H1 (cell line): Measurements from ENCODE around the gene ALOX15B. TPM values are rescaled to one million over a fixed set of nuclear protein-coding genes. Genes with fewer than 3 reads are reported as not detected.

Experiments used
- CTCF ChIA-PET: fragments of 300-600 bp; sonication (Branson Sonifier 250); formaldehyde crosslinking; loops from one replicate; lab custom pipeline; 2021; ENCODE audit not compliant: partially characterized antibody; lab: Charles Lee
- POLR2A ChIA-PET: fragments of 300-600 bp; sonication (Branson Sonifier 250); formaldehyde crosslinking; loops from one replicate; lab custom pipeline; 2021; ENCODE audit warnings: inconsistent platforms; ENCODE audit not compliant: partially characterized antibody; lab: Charles Lee
- DNase-seq, 2 experiments: peaks; one replicate each; pipeline versions ENCODE4 v3.0.0 to v3.0.0-alpha.2; 2010 to 2022; ENCODE audit warnings: low spot score in 2 of 2, low read depth in 1 of 2, mixed read lengths in 1 of 2
- FAIRE-seq: peaks from 2 replicates; lab custom pipeline; 2011; peaks lifted over from hg19 to GRCh38; lab: Jason Lieb, UNC
- H2AFZ ChIP-seq: 2 replicates; pipeline ENCODE4 v1.8.1; 2012; ENCODE audit warnings: low read length, inconsistent platforms
- H2AK5ac ChIP-seq: 2 replicates; pipeline ENCODE4 v1.6.1; 2013; ENCODE audit warnings: low read depth, low read length
- H2BK120ac ChIP-seq: replicated peaks from 2 replicates; pipeline ENCODE3; 2013; ENCODE audit warnings: low read depth, low read length, inconsistent platforms
- H2BK12ac ChIP-seq: 2 replicates; pipeline ENCODE4 v1.6.1; 2013; ENCODE audit warnings: low read depth, low read length
- H2BK15ac ChIP-seq: 2 replicates; pipeline ENCODE4 v1.6.1; 2013; ENCODE audit warnings: low read length
- H2BK20ac ChIP-seq: 2 replicates; pipeline ENCODE4 v1.6.1; 2013; ENCODE audit warnings: low read length
- H2BK5ac ChIP-seq: 2 replicates; pipeline ENCODE4 v1.6.1; 2013; ENCODE audit warnings: low read depth, low read length
- H3K14ac ChIP-seq: 2 replicates; pipeline ENCODE4 v1.6.1; 2013; ENCODE audit warnings: inconsistent platforms; ENCODE audit not compliant: insufficient read length
- H3K18ac ChIP-seq: 2 replicates; pipeline ENCODE4 v1.6.1; 2013; ENCODE audit warnings: low read length; ENCODE audit errors: extremely low read depth
- H3K23ac ChIP-seq: 2 replicates; pipeline ENCODE4 v1.6.1; 2013; ENCODE audit warnings: inconsistent platforms; ENCODE audit not compliant: insufficient read length
- H3K23me2 ChIP-seq: 2 replicates; pipeline ENCODE4 v1.6.1; 2013; ENCODE audit warnings: low read depth, low read length
- H3K27ac ChIP-seq: 2 replicates; pipeline ENCODE4 v1.6.1; 2011; ENCODE audit warnings: low read depth, low read length, inconsistent platforms
- H3K27me3 ChIP-seq, 4 experiments: replicated peaks in 1 of 4; 1 replicate in 1 of 4; 2 replicates in 3 of 4; pipeline versions ENCODE4 v1.6.1 to v1.8.1; 2011 to 2013; ENCODE audit warnings: low read length in 3 of 4, mild to moderate bottlenecking in 3 of 4, inconsistent platforms in 2 of 4, mixed read lengths in 2 of 4, moderate library complexity in 1 of 4; ENCODE audit not compliant: control insufficient read depth in 3 of 4, insufficient read depth in 3 of 4; ENCODE audit errors: extremely low read depth in 1 of 4
- H3K36me3 ChIP-seq, 4 experiments: 2 replicates each; pipeline versions ENCODE4 v1.6.1 to v1.8.1; 2011 to 2013; ENCODE audit warnings: mild to moderate bottlenecking in 4 of 4, low read length in 3 of 4, moderate library complexity in 2 of 4, control low read depth in 1 of 4, inconsistent platforms in 1 of 4; ENCODE audit not compliant: insufficient read depth in 4 of 4, control insufficient read depth in 2 of 4
- H3K4ac ChIP-seq: replicated peaks from 2 replicates; pipeline ENCODE3; 2013; ENCODE audit warnings: low read length, low read depth, mixed read lengths, inconsistent platforms; ENCODE audit not compliant: insufficient read length
- H3K4me1 ChIP-seq, 4 experiments: replicated peaks in 1 of 4; 1 replicate in 1 of 4; 2 replicates in 3 of 4; pipeline versions ENCODE4 v1.6.1 to v1.8.1; 2011 to 2013; ENCODE audit warnings: low read length in 3 of 4, inconsistent platforms in 2 of 4, mixed read lengths in 1 of 4; ENCODE audit not compliant: insufficient read depth in 4 of 4, control insufficient read depth in 3 of 4
- H3K4me2 ChIP-seq, 2 experiments: 2 replicates each; pipeline versions ENCODE4 v1.6.1 to v1.8.1; 2011 to 2013; ENCODE audit warnings: low read depth in 2 of 2, low read length in 2 of 2, control low read depth in 1 of 2, inconsistent platforms in 1 of 2, mild to moderate bottlenecking in 1 of 2; ENCODE audit not compliant: insufficient read depth in 1 of 2
- H3K4me3 ChIP-seq, 4 experiments: fragments of 200-600, 300-600 bp in 1 of 4; sonication (generic), shearing (Covaris generic), sonication (Bioruptor Twin) in 1 of 4; 2 replicates each; pipeline versions ENCODE4 v1.5.1 to v1.8.1; 2011 to 2016; ENCODE audit warnings: low read length in 4 of 4, low read depth in 3 of 4, control low read depth in 2 of 4, inconsistent platforms in 2 of 4, mild to moderate bottlenecking in 2 of 4, mixed read lengths in 1 of 4, moderate library complexity in 1 of 4; ENCODE audit not compliant: insufficient read depth in 2 of 4; ENCODE audit errors: extremely low read depth in 1 of 4
- H3K56ac ChIP-seq: replicated peaks from 2 replicates; pipeline ENCODE3; 2013; ENCODE audit warnings: low read depth, mild to moderate bottlenecking, mixed read lengths, low read length, inconsistent platforms; ENCODE audit not compliant: insufficient read length
- H3K79me1 ChIP-seq: 2 replicates; pipeline ENCODE4 v1.6.1; 2013; ENCODE audit warnings: low read depth, low read length, control low read depth
- H3K79me2 ChIP-seq, 2 experiments: 2 replicates each; pipeline versions ENCODE4 v1.6.1 to v1.8.1; 2012 to 2013; ENCODE audit warnings: low read length in 2 of 2, mild to moderate bottlenecking in 2 of 2, inconsistent platforms in 1 of 2; ENCODE audit not compliant: insufficient read depth in 2 of 2, control insufficient read depth in 1 of 2
- H3K9ac ChIP-seq, 4 experiments: replicated peaks in 1 of 4; 1 replicate in 1 of 4; 2 replicates in 3 of 4; pipeline versions ENCODE4 v1.6.1 to v1.8.1; 2011 to 2013; ENCODE audit warnings: low read depth in 3 of 4, low read length in 3 of 4, control low read depth in 2 of 4, mild to moderate bottlenecking in 2 of 4, moderate library complexity in 2 of 4, inconsistent platforms in 1 of 4; ENCODE audit errors: extremely low read depth in 1 of 4
- H3K9me3 ChIP-seq, 2 experiments: 2 replicates each; pipeline versions ENCODE4 v1.6.1 to v1.8.1; 2012 to 2013; ENCODE audit warnings: mild to moderate bottlenecking in 2 of 2, moderate library complexity in 2 of 2, control low read depth in 1 of 2, inconsistent platforms in 1 of 2, low read depth in 1 of 2, low read length in 1 of 2, mixed read lengths in 1 of 2; ENCODE audit not compliant: insufficient read depth in 2 of 2
- H4K20me1 ChIP-seq, 2 experiments: replicated peaks in 1 of 2; 2 replicates each; pipeline versions ENCODE3 to v1.8.1; 2011 to 2013; ENCODE audit warnings: inconsistent platforms in 2 of 2, low read length in 2 of 2, mild to moderate bottlenecking in 1 of 2; ENCODE audit not compliant: insufficient read depth in 2 of 2, control insufficient read depth in 1 of 2
- H4K5ac ChIP-seq: 2 replicates; pipeline ENCODE4 v1.6.1; 2013; ENCODE audit warnings: low read length, low read depth, mixed read lengths, inconsistent platforms; ENCODE audit not compliant: insufficient read length
- H4K8ac ChIP-seq: 2 replicates; pipeline ENCODE4 v1.8.0; 2013; ENCODE audit warnings: mild to moderate bottlenecking, moderate library complexity, low read length, inconsistent platforms; ENCODE audit not compliant: insufficient read depth; ENCODE audit errors: extremely low read depth
- H4K91ac ChIP-seq: replicated peaks from 2 replicates; pipeline ENCODE3; 2013; ENCODE audit warnings: low read length, mixed read lengths, inconsistent platforms; ENCODE audit not compliant: insufficient read length
- BCL11A ChIP-seq, 2 experiments: IDR thresholded peaks; one replicate each; pipeline ENCODE4 v1.6.1; 2011; ENCODE audit warnings: low read depth in 2 of 2, low read length in 2 of 2, mild to moderate bottlenecking in 2 of 2
- CBX8 ChIP-seq: fragments of 300-800, 300-1000 bp; sonication (generic); IDR thresholded peaks from 2 replicates; pipeline ENCODE4 v1.7.1; 2016; ENCODE audit warnings: low read depth, low read length, borderline replicate concordance
- CREB1 ChIP-seq: IDR thresholded peaks from 2 replicates; pipeline ENCODE4 v1.6.1; 2012; ENCODE audit warnings: inconsistent platforms
- EGR1 ChIP-seq: IDR thresholded peaks from 2 replicates; pipeline ENCODE4 v1.6.1; 2011; ENCODE audit warnings: low read depth, low read length, borderline replicate concordance
- FOSL1 ChIP-seq: IDR thresholded peaks from 2 replicates; pipeline ENCODE4 v1.6.1; 2011; ENCODE audit warnings: mild to moderate bottlenecking, low read depth, low read length, moderate library complexity; ENCODE audit not compliant: insufficient read depth
- GTF2F1 ChIP-seq: IDR thresholded peaks from 2 replicates; pipeline ENCODE4 v1.6.1; 2012; ENCODE audit warnings: low read depth, low read length, improper control_type of control experiment, borderline replicate concordance
- HDAC6 ChIP-seq: IDR thresholded peaks from one replicate; pipeline ENCODE4 v1.7.1; 2012; ENCODE audit warnings: low read depth, mild to moderate bottlenecking, inconsistent platforms, low read length, moderate library complexity
- JUND ChIP-seq: IDR thresholded peaks from 2 replicates; pipeline ENCODE4 v1.6.1; 2011; ENCODE audit warnings: mild to moderate bottlenecking, improper control_type of control experiment, low read length
- NANOG ChIP-seq: IDR thresholded peaks from 2 replicates; pipeline ENCODE4 v1.6.1; 2011; ENCODE audit warnings: low read length, low read depth, mild to moderate bottlenecking, inconsistent platforms; ENCODE audit not compliant: insufficient read depth, poor library complexity, severe bottlenecking
- POLR2A ChIP-seq, 2 experiments: IDR thresholded peaks; 1 replicate in 1 of 2; 2 replicates in 1 of 2; pipeline ENCODE4 v1.6.1; 2011; ENCODE audit warnings: low read depth in 2 of 2, low read length in 2 of 2, mild to moderate bottlenecking in 2 of 2; ENCODE audit errors: control extremely low read depth in 1 of 2
- POU5F1 ChIP-seq: IDR thresholded peaks from 2 replicates; pipeline ENCODE4 v1.6.1; 2011; ENCODE audit warnings: low read depth, mild to moderate bottlenecking, low read length, moderate library complexity
- RFX5 ChIP-seq: IDR thresholded peaks from 2 replicates; pipeline ENCODE4 v1.6.1; 2011; ENCODE audit warnings: low read depth, low read length, improper control_type of control experiment, borderline replicate concordance
- SIX5 ChIP-seq: IDR thresholded peaks from 2 replicates; pipeline ENCODE4 v1.6.1; 2011; ENCODE audit warnings: mild to moderate bottlenecking, low read depth, low read length
- TBP ChIP-seq: IDR thresholded peaks from 2 replicates; pipeline ENCODE4 v1.6.1; 2011; ENCODE audit warnings: low read depth, low read length, improper control_type of control experiment
- WGBS, 2 experiments: shearing (Covaris generic) in 1 of 2; methylation state at CpG; one replicate each; pipeline versions ENCODE4 v1.1.6 to v1.1.7; 2013 to 2015; ENCODE audit warnings: low lambda C conversion rate in 2 of 2, mixed read lengths in 2 of 2, inconsistent platforms in 1 of 2, low coverage in 1 of 2, missing lambda C conversion rate in 1 of 2; ENCODE audit not compliant: insufficient replicate concordance in 2 of 2, insufficient coverage in 1 of 2, insufficient read length in 1 of 2; ENCODE audit errors: extremely low coverage in 1 of 2, missing lambda C conversion rate in 1 of 2; 5-methylcytosine and 5-hydroxymethylcytosine counted together
- polyA plus RNA-seq, 7 experiments: library from polyadenylated mRNA; depleted of rRNA in 3 of 7; stranded (reverse) in 5 of 7; unstranded in 2 of 7; fragments of >200 nt in 5 of 7; fragments of 200-250 nt in 2 of 7; gene quantifications; 1 replicate in 5 of 7; 2 replicates in 1 of 7; 4 replicates in 1 of 7; pipeline versions ENCODE4 v1.2.1 to v1.2.3, GENCODE V29; 2011 to 2013; ENCODE audit warnings: missing spikeins in 2 of 7, mixed read lengths in 2 of 7
- total RNA-seq: library from RNA; stranded (reverse); fragmentation: NEBNext Ultra II Directional; extraction: Animal tissue kit (Norgen Biotek cat#: 25700); gene quantifications from 2 replicates; pipeline ENCODE4 v1.2.1, GENCODE V29; 2021

ALOX15B gene
- total and polyA plus RNA-seq, 2 of the 8 experiments (the other 6 are each of a cell fraction or from before 2014, with no cell fraction given), result 0.63 to 0.91 TPM

DNA sequence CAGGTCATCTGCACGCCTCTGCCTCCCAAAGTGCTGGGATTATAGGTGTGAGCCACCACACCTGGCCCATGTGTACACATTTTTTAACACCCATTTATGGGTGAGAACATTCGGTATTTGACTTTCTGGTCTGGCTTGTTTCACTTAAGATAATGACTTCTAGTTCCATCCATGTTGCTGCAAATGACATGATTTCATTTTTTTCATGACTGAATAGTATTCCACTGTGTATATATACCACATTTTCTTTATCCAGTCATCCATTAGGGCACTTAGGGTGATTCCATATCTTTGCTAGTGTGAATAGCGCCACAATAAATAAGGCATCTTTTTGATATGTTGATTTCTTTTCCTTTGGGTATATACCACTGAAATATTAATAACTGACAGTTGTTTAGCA is 43.0 kb downstream of the ALOX15B start:
- no peaks in the 10 kb centered on the region for H3K79me2 ChIP-seq
- H4K20me1 ChIP-seq, result no peaks in the 10 kb centered on the region
- H3K14ac ChIP-seq, result no peak overlapping the region
- no peak overlapping the region for H3K18ac ChIP-seq
- H2AFZ ChIP-seq, result no peak overlapping the region
- no peak overlapping the region for H2BK15ac ChIP-seq
- H2BK12ac ChIP-seq, result no peak overlapping the region
- ChIA-PET POLR2A (no interaction called here), CTCF (interaction anchor here (1.4 to 17.3 kb wide), 4 partner anchors 7 to 40 kb away, joined by 3 to 501 read pairs (median 292); partner anchors contain the start of genes ALOX12B and ALOXE3)
- H3K27ac ChIP-seq, result no peak overlapping the region
- H3K4me1 ChIP-seq, result peaks cover 0 to 5% (median 2%) of the 10 kb centered on the region in 4 experiments; a peak in 4 of 7 replicates
- H2BK5ac ChIP-seq, result no peak overlapping the region
- peaks cover 0 to 23% (median 16%) of the 10 kb centered on the region in 4 experiments; a peak in 6 of 7 replicates for H3K27me3 ChIP-seq
- H3K4ac ChIP-seq, result no peak overlapping the region
- no peak overlapping the region for H3K56ac ChIP-seq
- H4K8ac ChIP-seq, result no peak overlapping the region
- TF ChIP-seq TBP (no peak), EGR1 (no peak), CBX8 (no peak), FOSL1 (no peak), CREB1 (no peak), BCL11A (IDR thresholded peaks at IDR 0.05; ENCODE audit: low read depth in 2 of 2, low read length in 2 of 2) (no peak), POLR2A (IDR thresholded peaks at IDR 0.05; ENCODE audit: control extremely low read depth in 1 of 2, low read depth in 2 of 2, low read length in 2 of 2) (no peak), HDAC6 (no peak), NANOG (no peak), RFX5 (no peak), JUND (no peak), GTF2F1 (no peak), SIX5 (no peak), POU5F1 (no peak)
- no peak overlapping the region for H3K4me2 ChIP-seq
- H3K36me3 ChIP-seq, result no peaks in the 10 kb centered on the region
- no peak overlapping the region for H4K91ac ChIP-seq
- H3K9ac ChIP-seq, result no peak overlapping the region
- no peak overlapping the region for H3K23ac ChIP-seq
- H2AK5ac ChIP-seq, result no peak overlapping the region
- no peaks in the 10 kb centered on the region for H3K79me1 ChIP-seq
- H2BK120ac ChIP-seq, result no peak overlapping the region
- no peak overlapping the region for H4K5ac ChIP-seq
- no peak for FAIRE-seq
- no peak overlapping the region for H3K4me3 ChIP-seq
- no peaks in the 10 kb centered on the region for H3K9me3 ChIP-seq
- DNase-seq, result no peak
- peaks cover 3% of the 10 kb centered on the region; the same call in 1 of the 2 replicates for H3K23me2 ChIP-seq
- no peak overlapping the region for H2BK20ac ChIP-seq
- WGBS, 2 experiments, result 90% methylated on average over 3 of the region's 3 CpGs; no CpG with 5 or more reads in 1 of the 2 experiments
